Subcutaneous adipose tissue (tissue), 4 donors: ENCODE measurements around the gene RASA3. TPM values are rescaled to one million over a fixed set of nuclear protein-coding genes. Genes with fewer than 3 reads are reported as not detected.

Experiments
- total RNA-seq, 4 donors: library from RNA; depleted of rRNA; stranded (reverse); fragments of >200 nt; gene quantifications; one replicate each; pipeline ENCODE4 v1.1.0, GENCODE V29; 2016
- TF ChIP-seq, protein P1 (sequence below): fragments of 450-650 bp; IDR thresholded peaks from one replicate; pipeline ENCODE4 v1.5.1; 2016; ENCODE audit warnings: low read depth, mild to moderate bottlenecking, control low read depth, antibody characterized with exemption, moderate library complexity

Gene RASA3
- total RNA-seq, 4 donors from 2014 or later, result 36.9 to 70.1 (median 46.3) TPM

DNA sequence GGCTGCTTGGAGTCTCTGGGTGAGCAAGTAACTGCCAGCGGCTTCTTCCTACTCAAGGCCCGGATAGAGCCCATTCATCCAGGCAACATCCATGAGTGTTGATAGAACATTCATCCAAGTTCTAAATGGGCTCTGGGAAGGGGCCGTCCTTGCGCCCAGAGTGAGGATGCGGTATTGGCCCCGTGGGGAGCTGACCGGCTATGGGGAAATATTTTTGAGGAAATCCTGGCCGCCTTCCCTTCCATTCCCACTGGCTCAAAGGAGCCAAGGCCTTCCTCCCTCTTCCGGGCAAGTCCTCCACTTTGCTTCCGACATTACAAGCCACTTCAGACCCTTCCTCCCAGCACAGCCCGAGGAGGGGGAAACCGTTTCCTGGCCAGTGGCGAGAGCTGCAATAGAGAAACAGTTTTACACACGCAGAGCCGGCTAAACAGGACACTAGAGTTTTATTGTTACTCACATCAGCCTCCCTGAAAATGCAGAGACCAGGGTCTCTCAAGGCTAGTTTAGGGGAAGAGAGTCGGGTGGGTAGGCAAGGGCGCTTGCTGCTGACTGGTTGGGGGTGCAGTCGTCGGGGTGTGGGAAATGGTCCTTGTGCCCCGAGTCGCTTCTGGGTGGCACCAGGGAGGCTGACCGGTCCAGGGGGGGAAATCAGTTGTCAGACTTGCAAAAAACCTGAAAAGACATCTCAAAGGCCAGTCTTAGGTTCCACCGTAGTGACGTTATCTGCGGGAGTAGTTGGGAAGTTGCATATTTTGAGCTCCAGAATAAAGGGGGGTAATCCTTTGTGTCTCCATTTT lies 196.1 kb downstream of the RASA3 start:
- TF ChIP-seq, protein P1, sequence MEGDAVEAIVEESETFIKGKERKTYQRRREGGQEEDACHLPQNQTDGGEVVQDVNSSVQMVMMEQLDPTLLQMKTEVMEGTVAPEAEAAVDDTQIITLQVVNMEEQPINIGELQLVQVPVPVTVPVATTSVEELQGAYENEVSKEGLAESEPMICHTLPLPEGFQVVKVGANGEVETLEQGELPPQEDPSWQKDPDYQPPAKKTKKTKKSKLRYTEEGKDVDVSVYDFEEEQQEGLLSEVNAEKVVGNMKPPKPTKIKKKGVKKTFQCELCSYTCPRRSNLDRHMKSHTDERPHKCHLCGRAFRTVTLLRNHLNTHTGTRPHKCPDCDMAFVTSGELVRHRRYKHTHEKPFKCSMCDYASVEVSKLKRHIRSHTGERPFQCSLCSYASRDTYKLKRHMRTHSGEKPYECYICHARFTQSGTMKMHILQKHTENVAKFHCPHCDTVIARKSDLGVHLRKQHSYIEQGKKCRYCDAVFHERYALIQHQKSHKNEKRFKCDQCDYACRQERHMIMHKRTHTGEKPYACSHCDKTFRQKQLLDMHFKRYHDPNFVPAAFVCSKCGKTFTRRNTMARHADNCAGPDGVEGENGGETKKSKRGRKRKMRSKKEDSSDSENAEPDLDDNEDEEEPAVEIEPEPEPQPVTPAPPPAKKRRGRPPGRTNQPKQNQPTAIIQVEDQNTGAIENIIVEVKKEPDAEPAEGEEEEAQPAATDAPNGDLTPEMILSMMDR, result no peak

DNA sequence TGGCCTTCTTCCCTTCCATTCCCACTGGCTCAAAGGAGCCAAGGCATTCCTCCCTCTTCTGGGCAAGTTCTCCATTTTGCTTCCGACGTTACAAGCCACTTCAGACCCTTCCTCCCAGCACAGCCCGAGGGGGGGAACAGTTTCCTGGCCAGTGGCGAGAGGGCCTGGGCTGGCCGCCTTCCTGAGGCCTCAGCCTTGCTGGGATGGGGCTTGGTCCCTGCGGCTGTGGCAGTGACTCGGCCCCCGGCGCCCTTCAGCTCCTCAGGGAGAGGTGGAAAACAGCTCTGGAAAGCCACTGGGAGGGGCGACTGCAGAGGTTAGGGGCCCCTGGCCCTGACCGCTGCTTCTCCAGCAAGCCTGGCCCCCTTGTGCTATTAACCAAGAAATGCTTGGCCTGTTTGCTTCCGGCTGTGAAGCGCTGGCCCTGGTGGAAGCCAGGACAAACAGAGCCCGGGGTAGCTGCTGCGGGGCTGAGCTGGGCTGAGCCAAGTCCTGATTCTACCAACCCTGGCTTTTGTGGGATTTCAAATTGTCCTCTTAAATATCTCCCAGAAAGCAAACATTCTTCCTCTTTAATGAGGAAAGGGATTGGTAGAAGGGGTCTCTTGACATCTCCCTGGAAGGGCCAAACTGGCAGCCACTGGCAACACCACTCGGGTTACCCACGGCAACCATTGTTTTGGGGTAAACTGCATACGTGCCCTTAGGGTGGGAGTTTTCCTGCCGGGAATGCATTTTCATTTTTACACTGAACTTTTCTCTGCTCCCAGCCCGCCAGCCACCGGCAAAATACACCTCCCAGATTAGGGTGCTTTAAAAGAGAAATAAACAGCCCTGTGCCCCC lies 197.2 kb downstream of the RASA3 start:
- TF ChIP-seq, protein P1, result no peak

DNA sequence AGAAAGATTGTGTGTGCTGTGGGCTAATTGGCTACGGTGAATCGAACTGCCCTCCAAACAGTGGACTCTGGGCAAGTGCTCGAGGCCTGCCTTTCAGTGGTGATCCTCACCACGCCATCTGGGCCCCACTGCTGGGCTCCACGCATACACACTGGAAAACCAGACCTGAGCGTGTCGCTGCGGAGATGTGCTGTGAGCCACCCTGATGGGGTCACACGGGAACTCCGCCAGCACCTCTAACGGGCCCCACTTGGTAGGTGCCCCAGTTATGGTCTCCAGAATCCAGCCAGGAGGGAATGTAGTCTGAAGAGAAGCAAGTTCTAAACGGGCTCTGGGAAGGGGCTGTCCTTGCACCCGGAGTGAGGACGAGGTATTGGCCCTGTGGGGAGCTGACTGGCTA lies 197.8 kb downstream of the RASA3 start:
- TF ChIP-seq, protein P1, result no peak

DNA sequence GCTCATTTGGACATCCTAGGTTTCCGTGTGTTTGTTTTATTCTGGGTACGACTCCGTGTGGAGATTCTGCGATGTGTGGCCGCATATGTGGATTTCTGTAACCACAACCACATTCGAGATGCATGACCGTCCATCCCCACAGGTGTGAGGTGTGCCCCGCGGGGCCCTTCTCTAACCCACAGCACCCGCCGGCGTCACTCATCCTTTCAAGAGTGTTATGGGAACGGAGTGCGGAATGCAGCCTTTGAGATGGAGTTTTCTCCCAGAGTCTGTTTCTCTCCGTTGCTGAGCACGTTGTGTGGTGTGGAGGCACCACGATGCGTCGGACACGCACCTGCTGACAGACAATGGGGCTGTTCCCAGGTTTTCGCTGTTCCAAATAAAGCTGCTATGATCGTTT lies 198.5 kb downstream of the RASA3 start:
- TF ChIP-seq, protein P1, result no peak

DNA sequence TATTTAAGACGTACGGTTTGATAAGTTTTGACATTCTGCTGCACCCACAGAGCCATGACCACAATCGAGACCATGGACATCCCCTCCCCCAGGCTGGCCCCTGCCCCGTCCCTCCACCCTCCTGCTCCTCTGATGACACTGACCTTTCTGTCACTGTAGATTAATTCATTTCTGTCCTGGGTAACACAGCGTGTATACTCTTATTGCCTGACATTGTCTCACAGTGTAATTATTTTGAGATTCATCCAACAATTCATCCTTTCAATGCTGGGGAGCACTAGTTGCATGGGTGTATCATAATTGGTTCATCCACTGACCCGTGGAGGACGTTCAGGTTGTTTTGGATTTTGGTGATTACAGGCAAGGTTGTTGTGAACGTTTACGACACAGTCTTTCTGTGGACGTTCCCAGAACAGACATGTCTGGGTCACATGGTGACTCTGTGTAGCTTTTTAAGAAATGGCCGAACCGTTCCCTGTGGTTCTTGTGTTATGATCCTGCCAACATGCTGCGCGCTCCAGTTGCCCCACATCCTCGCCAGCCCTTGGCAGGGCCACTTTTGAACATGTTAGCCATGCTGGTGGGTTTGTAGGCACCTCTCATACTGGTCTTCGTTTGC lies 200.5 kb downstream of the RASA3 start:
- TF ChIP-seq, protein P1, result no peak

DNA sequence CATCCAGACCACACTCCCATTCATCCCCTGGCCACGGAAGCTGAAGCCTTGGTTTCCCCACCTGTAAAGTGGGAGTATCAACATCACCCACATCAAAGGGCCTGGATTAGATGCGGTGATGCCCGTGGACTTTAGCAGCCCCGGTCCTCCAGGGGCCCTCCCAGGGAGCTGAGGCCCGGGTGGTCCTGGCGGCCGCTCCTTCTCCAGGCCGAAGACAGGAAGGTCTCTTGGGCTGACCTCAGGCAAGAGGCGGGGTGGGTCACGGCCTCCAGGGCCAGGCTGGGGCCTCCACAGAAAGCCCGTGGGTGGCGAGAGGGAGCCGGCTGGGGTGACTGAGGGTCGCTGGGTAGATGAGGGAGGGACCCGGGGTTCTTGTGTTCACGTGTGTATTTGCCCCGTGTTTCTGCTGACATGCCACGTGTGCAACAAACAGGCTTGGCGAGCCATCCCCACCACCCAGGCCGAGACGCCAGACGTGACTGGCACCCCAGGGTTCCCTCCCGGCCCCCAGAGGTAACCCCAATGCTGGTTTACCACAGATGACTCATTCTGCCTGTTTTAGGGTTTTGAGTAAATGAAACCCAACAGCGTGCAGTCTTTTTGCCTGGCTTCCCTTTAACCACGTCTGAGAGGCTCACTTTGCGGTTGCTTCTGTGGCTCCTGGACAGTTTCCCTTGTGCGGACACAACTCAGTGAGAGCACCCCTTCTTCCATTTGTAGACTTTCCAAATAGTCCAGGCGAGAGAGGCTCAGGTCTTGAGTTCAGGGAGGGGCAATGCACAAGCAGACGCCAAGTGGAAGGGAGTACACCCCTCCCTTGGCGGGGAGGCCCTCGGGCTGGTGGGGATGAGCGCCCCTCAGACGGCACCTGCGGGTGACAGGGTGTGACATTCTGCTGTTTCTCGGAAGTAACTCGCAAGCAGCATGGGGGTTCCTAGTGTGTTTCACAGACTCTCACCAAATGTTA lies 201.5 kb downstream of the RASA3 start:
- TF ChIP-seq, protein P1, result no peak
